GM21447 (cell line): ENCODE measurements around the gene NINJ1.
A peak's percentile ranks its signal among the peaks of the same experiment; 100 is the strongest.

ENCODE experiments used
- ATAC-seq: cut with Tn5 transposase; IDR thresholded peaks from one replicate; pipeline ENCODE4 v1.9.1; 2021; ENCODE audit not compliant: unreplicated experiment

The NINJ1 gene

GRCh38 chr9:93134015-93134739, at the start of gene NINJ1:
NINJ1 (minus strand) TSS chr9:93134251; CDS start chr9:93134217, 34 bp downstream.
- peak; percentile 70 for ATAC-seq

GRCh38 chr9:93183131-93183662, 49.1 kb upstream of the NINJ1 start:
- ATAC-seq: no peak

- no peak for ATAC-seq
These were observed 48.5 kb upstream of the NINJ1 start for GRCh38 chr9:93182572-93182971.

- no peak for ATAC-seq
These were observed 47.8 kb upstream of the NINJ1 start for GRCh38 chr9:93181672-93182435.

GRCh38 chr9:93180938-93181337, 46.9 kb upstream of the NINJ1 start:
- no peak for ATAC-seq

GRCh38 chr9:93178851-93179786, 45.1 kb upstream of the NINJ1 start:
- ATAC-seq: no peak

GRCh38 chr9:93177676-93178075, 43.6 kb upstream of the NINJ1 start:
- ATAC-seq: no peak

- ATAC-seq: no peak
These were observed 40.9 kb upstream of the NINJ1 start for GRCh38 chr9:93174976-93175375.

GRCh38 chr9:93173365-93174051, 39.5 kb upstream of the NINJ1 start:
- ATAC-seq: no peak

GRCh38 chr9:93172666-93173364, 38.8 kb upstream of the NINJ1 start:
- no peak for ATAC-seq

GRCh38 chr9:93171261-93171990, 37.4 kb upstream of the NINJ1 start:
- ATAC-seq: no peak

- ATAC-seq: no peak
These were observed 36.5 kb upstream of the NINJ1 start for GRCh38 chr9:93170571-93170970.

GRCh38 chr9:93169444-93169843, 35.4 kb upstream of the NINJ1 start:
- no peak for ATAC-seq

- no peak for ATAC-seq
These were observed 34.5 kb upstream of the NINJ1 start for GRCh38 chr9:93168581-93168980.

- ATAC-seq: no peak
These were observed 33.8 kb upstream of the NINJ1 start for GRCh38 chr9:93167838-93168237.

- ATAC-seq: no peak
These were observed 33.1 kb upstream of the NINJ1 start for GRCh38 chr9:93167185-93167584.

GRCh38 chr9:93166699-93167098, 32.6 kb upstream of the NINJ1 start:
- ATAC-seq: no peak

GRCh38 chr9:93164085-93164484, 30.0 kb upstream of the NINJ1 start:
- ATAC-seq: no peak
